ENCODE data around the gene IRX1. TPM values are rescaled to one million over a fixed set of nuclear protein-coding genes. Genes with fewer than 3 reads are reported as not detected.

Gene IRX1
- total and polyA plus RNA-seq, 2 of the 8 experiments (the other 6 are each of a cell fraction or from before 2014, with no cell fraction given): 2.6 to 3.9 TPM

GRCh38 chr5:3612591-3613042 lies 17.0 kb downstream of the IRX1 start (continued):
- no peak for TF ChIP-seq CBX8 (IDR thresholded peaks at IDR 0.05; ENCODE audit: borderline replicate concordance, low read depth, low read length)
